IMR-90 (cell line): ENCODE data around the gene ADGRB3. TPM values are rescaled to one million over a fixed set of nuclear protein-coding genes. Genes with fewer than 3 reads are reported as not detected.

Experiments
- ATAC-seq: fragments of 200-7000 bp; cut with Tn5 transposase; 2 replicates; pipeline ENCODE4 v1.9.1; 2020; ENCODE audit warnings: low read depth, mild to moderate bottlenecking, moderate library complexity
- BruUV-seq: library from RNA; stranded (reverse); fragments of 400-500 nt; replicated peaks from 2 replicates; lab custom pipeline; 2021; lab: Mats Ljungman, UMichigan
- CTCF ChIA-PET: fragments of 300-600 bp; formaldehyde crosslinking; extraction: SDS; loops from one replicate; lab custom pipeline; 2021; ENCODE audit warnings: antibody characterized with exemption; lab: Yijun Ruan, JAX
- POLR2A ChIA-PET: fragments of 300-600 bp; sonication (Branson Sonifier 250); formaldehyde crosslinking; loops from one replicate; lab custom pipeline; 2022; ENCODE audit warnings: antibody characterized with exemption; ENCODE audit not compliant: unreplicated experiment; lab: Charles Lee
- DNase-seq: peaks from one replicate; pipeline ENCODE4 v3.0.0; 2013
- H2AFZ ChIP-seq: replicated peaks from 2 replicates; pipeline ENCODE3; 2013; ENCODE audit warnings: low read length, mild to moderate bottlenecking; ENCODE audit not compliant: poor library complexity
- H2AK5ac ChIP-seq: 2 replicates; pipeline ENCODE4 v1.6.1; 2013; ENCODE audit warnings: low read depth, low read length, inconsistent platforms
- H2AK9ac ChIP-seq: replicated peaks from 2 replicates; pipeline ENCODE3; 2013; ENCODE audit warnings: mild to moderate bottlenecking, low read depth, low read length, moderate library complexity; ENCODE audit not compliant: poor library complexity
- H2BK120ac ChIP-seq: 2 replicates; pipeline ENCODE4 v1.6.1; 2013; ENCODE audit warnings: low read depth, low read length, inconsistent platforms
- H2BK15ac ChIP-seq: 3 replicates; pipeline ENCODE4 v1.6.1; 2013; ENCODE audit warnings: low read depth, low read length, inconsistent platforms
- H2BK20ac ChIP-seq: 2 replicates; pipeline ENCODE4 v1.6.1; 2013; ENCODE audit warnings: low read depth, mild to moderate bottlenecking, inconsistent platforms, low read length, moderate library complexity
- H2BK5ac ChIP-seq: 2 replicates; pipeline ENCODE4 v1.6.1; 2013; ENCODE audit warnings: mild to moderate bottlenecking, low read depth, low read length, inconsistent platforms; ENCODE audit not compliant: poor library complexity, severe bottlenecking
- H3K14ac ChIP-seq: replicated peaks from 2 replicates; pipeline ENCODE4 v1.6.1; 2013; ENCODE audit warnings: low read depth, low read length, inconsistent platforms
- H3K18ac ChIP-seq: 2 replicates; pipeline ENCODE4 v1.6.1; 2013; ENCODE audit warnings: low read depth, low read length, control low read depth
- H3K23ac ChIP-seq: 2 replicates; pipeline ENCODE4 v1.6.1; 2013; ENCODE audit warnings: low read depth, low read length, inconsistent platforms
- H3K27ac ChIP-seq: 2 replicates; pipeline ENCODE4 v1.5.1; 2013; ENCODE audit warnings: mild to moderate bottlenecking, control low read depth, low read length; ENCODE audit not compliant: insufficient read depth
- H3K27me3 ChIP-seq: 2 replicates; pipeline ENCODE4 v1.6.1; 2013; ENCODE audit warnings: low read length; ENCODE audit not compliant: control insufficient read depth, insufficient read depth
- H3K36me3 ChIP-seq: 2 replicates; pipeline ENCODE4 v1.6.1; 2013; ENCODE audit warnings: low read length, mixed read lengths; ENCODE audit not compliant: control insufficient read depth, insufficient read depth
- H3K4ac ChIP-seq: 2 replicates; pipeline ENCODE4 v1.6.1; 2013; ENCODE audit warnings: low read depth, low read length, inconsistent platforms
- H3K4me1 ChIP-seq: 2 replicates; pipeline ENCODE4 v1.6.1; 2013; ENCODE audit warnings: low read length, mixed read lengths; ENCODE audit not compliant: control insufficient read depth, insufficient read depth
- H3K4me2 ChIP-seq: 2 replicates; pipeline ENCODE4 v1.6.1; 2013; ENCODE audit warnings: low read depth, mild to moderate bottlenecking, control low read depth, low read length, moderate library complexity
- H3K4me3 ChIP-seq: 2 replicates; pipeline ENCODE4 v1.5.1; 2013; ENCODE audit warnings: low read depth, mild to moderate bottlenecking, control low read depth, low read length, moderate library complexity; ENCODE audit not compliant: insufficient read depth
- H3K56ac ChIP-seq: 2 replicates; pipeline ENCODE4 v1.6.1; 2013; ENCODE audit warnings: low read length, inconsistent platforms; ENCODE audit not compliant: insufficient read depth; ENCODE audit errors: extremely low read depth
- H3K79me1 ChIP-seq, 2 experiments: 2 replicates each; pipeline ENCODE4 v1.6.1; 2013; ENCODE audit warnings: low read length in 2 of 2, inconsistent platforms in 1 of 2, low read depth in 1 of 2
- H3K9ac ChIP-seq: 2 replicates; pipeline ENCODE4 v1.6.1; 2013; ENCODE audit warnings: low read depth, low read length, control low read depth
- H3K9me1 ChIP-seq: 2 replicates; pipeline ENCODE4 v1.6.1; 2013; ENCODE audit warnings: low read length, inconsistent platforms; ENCODE audit not compliant: insufficient read depth
- H3K9me3 ChIP-seq: 2 replicates; pipeline ENCODE4 v1.6.1; 2013; ENCODE audit warnings: low read length; ENCODE audit not compliant: control insufficient read depth, insufficient read depth
- H4K20me1 ChIP-seq: 2 replicates; pipeline ENCODE4 v1.6.1; 2013; ENCODE audit warnings: low read length, inconsistent platforms; ENCODE audit not compliant: insufficient read depth
- H4K5ac ChIP-seq: 2 replicates; pipeline ENCODE4 v1.6.1; 2013; ENCODE audit warnings: mild to moderate bottlenecking, low read depth, low read length, control low read depth
- H4K8ac ChIP-seq, 2 experiments: 2 replicates each; pipeline ENCODE4 v1.6.1; 2013; ENCODE audit warnings: low read depth in 2 of 2, low read length in 2 of 2, control low read depth in 1 of 2, inconsistent platforms in 1 of 2
- H4K91ac ChIP-seq: 2 replicates; pipeline ENCODE4 v1.6.1; 2013; ENCODE audit warnings: low read depth, low read length, inconsistent platforms; ENCODE audit not compliant: insufficient read depth
- BHLHE40 ChIP-seq: fragments of 150-350 bp; IDR thresholded peaks from 2 replicates; pipeline ENCODE4 v1.6.1; 2016; ENCODE audit warnings: mild to moderate bottlenecking, low read depth, low read length
- CEBPB ChIP-seq: IDR thresholded peaks from 2 replicates; pipeline ENCODE4 v1.6.1; 2012; ENCODE audit warnings: low read depth, low read length, improper control_type of control experiment
- CHD1 ChIP-seq: IDR thresholded peaks from 2 replicates; pipeline ENCODE4 v1.6.1; 2012; ENCODE audit warnings: low read depth, low read length, improper control_type of control experiment
- FOS ChIP-seq: fragments of 150-350 bp; IDR thresholded peaks from 2 replicates; pipeline ENCODE4 v1.6.1; 2016; ENCODE audit warnings: low read depth, low read length
- MAFK ChIP-seq: IDR thresholded peaks from 2 replicates; pipeline ENCODE4 v1.6.1; 2012; ENCODE audit warnings: low read depth, low read length, improper control_type of control experiment
- MAZ ChIP-seq: IDR thresholded peaks from 2 replicates; pipeline ENCODE4 v1.6.1; 2012; ENCODE audit warnings: low read depth, mild to moderate bottlenecking, low read length, improper control_type of control experiment, moderate library complexity, borderline replicate concordance
- MXI1 ChIP-seq: IDR thresholded peaks from 2 replicates; pipeline ENCODE4 v1.6.1; 2012; ENCODE audit warnings: low read depth, mild to moderate bottlenecking, low read length, moderate library complexity, borderline replicate concordance
- NFE2L2 ChIP-seq: fragments of 150-350 bp; IDR thresholded peaks from 2 replicates; pipeline ENCODE4 v1.6.1; 2016; ENCODE audit warnings: low read depth, mild to moderate bottlenecking, low read length
- RAD21 ChIP-seq: IDR thresholded peaks from 2 replicates; pipeline ENCODE4 v1.6.1; 2012; ENCODE audit warnings: low read length, improper control_type of control experiment
- RCOR1 ChIP-seq: IDR thresholded peaks from 2 replicates; pipeline ENCODE4 v1.6.1; 2012; ENCODE audit warnings: mild to moderate bottlenecking, low read length, improper control_type of control experiment; ENCODE audit not compliant: insufficient replicate concordance
- RFX5 ChIP-seq: IDR thresholded peaks from 2 replicates; pipeline ENCODE4 v1.8.0; 2012; ENCODE audit warnings: low read depth, mild to moderate bottlenecking, low read length, moderate library complexity
- SMC3 ChIP-seq: fragments of 150-350 bp; IDR thresholded peaks from 2 replicates; pipeline ENCODE4 v1.6.1; 2016; ENCODE audit warnings: low read depth, mild to moderate bottlenecking, antibody characterized with exemption, low read length, moderate library complexity
- WGBS, 2 experiments: methylation state at CpG; one replicate each; pipeline versions ENCODE4 v1.1.5 to v1.1.7; 2013; ENCODE audit warnings: missing lambda C conversion rate in 2 of 2; ENCODE audit not compliant: insufficient read length in 1 of 2; ENCODE audit errors: extremely low coverage in 2 of 2; 5-methylcytosine and 5-hydroxymethylcytosine counted together
- dilution Hi-C: fragments of 300-500 bp; cut with HindIII; formaldehyde crosslinking; loops from one replicate; pipeline ENCODE4 v1.14.3; 2018; ENCODE audit warnings: low sequenced_read_pairs; ENCODE audit not compliant: unreplicated experiment
- in situ Hi-C: fragments of 300-500 bp; cut with MboI; formaldehyde crosslinking; loops from 3 replicates; pipeline ENCODE4 v1.14.3; 2019; ENCODE audit warnings: low sequenced_read_pairs, inconsistent platforms, mixed read lengths
- intact Hi-C: fragments of 100-400 bp; cut with micrococcal nuclease; formaldehyde crosslinking; loops from 2 replicates; pipeline ENCODE4 v1.10.0; 2022
- polyA plus RNA-seq, 3 experiments: library from polyadenylated mRNA; depleted of rRNA; stranded (reverse); fragments of >200 nt; gene quantifications; 2 replicates each; pipeline ENCODE4 v1.2.3, GENCODE V29; 2012; ENCODE audit warnings: low replicate concordance in 1 of 3
- total RNA-seq: library from RNA; depleted of rRNA; stranded (reverse); fragments of >200 nt; gene quantifications from 2 replicates; pipeline ENCODE4 v1.2.3, GENCODE V29; 2012
- TF ChIP-seq, protein P1 (sequence below): conservative IDR thresholded peaks from 2 replicates; pipeline ENCODE4 v1.5.1; 2012; ENCODE audit warnings: mild to moderate bottlenecking, low read depth, low read length, improper control_type of control experiment
- TF ChIP-seq, protein P2 (sequence below): fragments of 150-350 bp; IDR thresholded peaks from 2 replicates; pipeline ENCODE4 v1.6.1; 2017; ENCODE audit warnings: mild to moderate bottlenecking, antibody characterized with exemption, low read length, low read depth

The ADGRB3 gene
- total and polyA plus RNA-seq, 2 of the 4 experiments (the other 2 are of a cell fraction): not detected

DNA sequence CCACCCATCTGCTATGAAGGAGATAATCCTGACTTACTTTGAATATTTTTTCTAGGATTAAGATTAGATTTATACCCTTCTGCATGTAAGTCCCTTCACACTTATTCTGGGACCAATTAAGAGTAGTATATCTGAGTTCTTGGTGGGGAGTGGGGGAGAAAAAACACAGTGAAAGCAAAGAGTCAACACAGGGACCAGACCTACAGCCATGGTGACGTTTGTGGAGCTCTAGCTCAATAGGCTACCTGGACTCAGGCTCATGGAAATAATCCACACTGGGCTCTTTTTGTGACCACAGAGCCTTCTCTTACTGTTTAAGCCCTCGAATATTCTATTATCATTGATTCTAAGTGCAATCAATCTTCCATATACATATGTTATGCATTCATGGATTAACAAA is 670.4 kb downstream of the ADGRB3 start:
- H2AK5ac ChIP-seq: no peak overlapping the region
- in situ Hi-C loops: no loop called here
- H3K4ac ChIP-seq: no peak overlapping the region
- no CpG with 5 or more reads among the region's 2 CpGs for WGBS, 2 experiments
- H2BK15ac ChIP-seq: no peak overlapping the region
- H4K5ac ChIP-seq: no peak overlapping the region
- ChIA-PET POLR2A (no interaction called here), CTCF (no interaction called here)
- no peak overlapping the region for H4K91ac ChIP-seq
- no peak overlapping the region for H3K4me3 ChIP-seq
- no peaks in the 10 kb centered on the region for H3K36me3 ChIP-seq
- no peak overlapping the region for H4K8ac ChIP-seq
- intact Hi-C loops: no loop called here
- no peaks in the 10 kb centered on the region for H3K79me1 ChIP-seq
- no peak overlapping the region for H3K14ac ChIP-seq
- H3K27me3 ChIP-seq: no peaks in the 10 kb centered on the region
- no peak for ATAC-seq
- H3K23ac ChIP-seq: no peak overlapping the region
- no peak overlapping the region for H3K27ac ChIP-seq
- H4K20me1 ChIP-seq: no peaks in the 10 kb centered on the region
- BruUV-seq: no TSS peak
- H2AK9ac ChIP-seq: no peak overlapping the region
- no peaks in the 10 kb centered on the region for H3K4me1 ChIP-seq
- no peak overlapping the region for H2BK20ac ChIP-seq
- no peak for DNase-seq
- no peak overlapping the region for H2BK5ac ChIP-seq
- H3K9me3 ChIP-seq: no peaks in the 10 kb centered on the region
- H3K18ac ChIP-seq: no peak overlapping the region
- no peaks in the 10 kb centered on the region for H3K9me1 ChIP-seq
- H3K56ac ChIP-seq: no peak overlapping the region
- H2BK120ac ChIP-seq: no peak overlapping the region
- no peak overlapping the region for H3K4me2 ChIP-seq
- dilution Hi-C loops: no loop called here
- TF ChIP-seq RCOR1: no peak
- no peak for TF ChIP-seq CEBPB
- TF ChIP-seq, protein P1, sequence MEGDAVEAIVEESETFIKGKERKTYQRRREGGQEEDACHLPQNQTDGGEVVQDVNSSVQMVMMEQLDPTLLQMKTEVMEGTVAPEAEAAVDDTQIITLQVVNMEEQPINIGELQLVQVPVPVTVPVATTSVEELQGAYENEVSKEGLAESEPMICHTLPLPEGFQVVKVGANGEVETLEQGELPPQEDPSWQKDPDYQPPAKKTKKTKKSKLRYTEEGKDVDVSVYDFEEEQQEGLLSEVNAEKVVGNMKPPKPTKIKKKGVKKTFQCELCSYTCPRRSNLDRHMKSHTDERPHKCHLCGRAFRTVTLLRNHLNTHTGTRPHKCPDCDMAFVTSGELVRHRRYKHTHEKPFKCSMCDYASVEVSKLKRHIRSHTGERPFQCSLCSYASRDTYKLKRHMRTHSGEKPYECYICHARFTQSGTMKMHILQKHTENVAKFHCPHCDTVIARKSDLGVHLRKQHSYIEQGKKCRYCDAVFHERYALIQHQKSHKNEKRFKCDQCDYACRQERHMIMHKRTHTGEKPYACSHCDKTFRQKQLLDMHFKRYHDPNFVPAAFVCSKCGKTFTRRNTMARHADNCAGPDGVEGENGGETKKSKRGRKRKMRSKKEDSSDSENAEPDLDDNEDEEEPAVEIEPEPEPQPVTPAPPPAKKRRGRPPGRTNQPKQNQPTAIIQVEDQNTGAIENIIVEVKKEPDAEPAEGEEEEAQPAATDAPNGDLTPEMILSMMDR: no peak
- TF ChIP-seq, protein P2, sequence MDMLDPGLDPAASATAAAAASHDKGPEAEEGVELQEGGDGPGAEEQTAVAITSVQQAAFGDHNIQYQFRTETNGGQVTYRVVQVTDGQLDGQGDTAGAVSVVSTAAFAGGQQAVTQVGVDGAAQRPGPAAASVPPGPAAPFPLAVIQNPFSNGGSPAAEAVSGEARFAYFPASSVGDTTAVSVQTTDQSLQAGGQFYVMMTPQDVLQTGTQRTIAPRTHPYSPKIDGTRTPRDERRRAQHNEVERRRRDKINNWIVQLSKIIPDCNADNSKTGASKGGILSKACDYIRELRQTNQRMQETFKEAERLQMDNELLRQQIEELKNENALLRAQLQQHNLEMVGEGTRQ: no peak
- TF ChIP-seq RFX5: no peak
- no peak for TF ChIP-seq RAD21
- TF ChIP-seq CHD1: no peak
- TF ChIP-seq MXI1: no peak
- no peak for TF ChIP-seq NFE2L2
- TF ChIP-seq BHLHE40: no peak
- no peak for TF ChIP-seq MAFK
- no peak for TF ChIP-seq SMC3
- TF ChIP-seq FOS: no peak
- no peak for TF ChIP-seq MAZ
- no peak overlapping the region for H2AFZ ChIP-seq
- H3K9ac ChIP-seq: no peak overlapping the region
